H9 (cell line): ENCODE results near the gene LRCH4. TPM values are rescaled to one million over a fixed set of nuclear protein-coding genes. Genes with fewer than 3 reads are reported as not detected.

Experiments used
- DNase-seq: peaks from one replicate; pipeline ENCODE4 v3.0.0-alpha.2; 2017
- H2AFZ ChIP-seq: one replicate; pipeline ENCODE4 v1.6.1; 2013; ENCODE audit warnings: mild to moderate bottlenecking, low read length, control low read depth, moderate library complexity
- H2AK5ac ChIP-seq: 2 replicates; pipeline ENCODE4 v1.6.1; 2013; ENCODE audit warnings: low read length, control low read depth, mixed read lengths; ENCODE audit not compliant: insufficient read length
- H2BK120ac ChIP-seq: one replicate; pipeline ENCODE4 v1.6.1; 2013; ENCODE audit warnings: low read depth, mild to moderate bottlenecking, low read length, control low read depth, inconsistent platforms; ENCODE audit not compliant: poor library complexity, severe bottlenecking
- H2BK12ac ChIP-seq: 2 replicates; pipeline ENCODE4 v1.6.1; 2013; ENCODE audit warnings: low read length, control low read depth, mixed read lengths, low read depth; ENCODE audit not compliant: insufficient read length
- H2BK15ac ChIP-seq: 2 replicates; pipeline ENCODE4 v1.6.1; 2013; ENCODE audit warnings: low read depth, low read length, control low read depth
- H2BK20ac ChIP-seq: one replicate; pipeline ENCODE4 v1.6.1; 2013; ENCODE audit warnings: low read depth, mild to moderate bottlenecking, low read length, control low read depth, inconsistent platforms; ENCODE audit not compliant: poor library complexity, severe bottlenecking
- H2BK5ac ChIP-seq: 2 replicates; pipeline ENCODE4 v1.6.1; 2013; ENCODE audit warnings: low read length, control low read depth, mixed read lengths; ENCODE audit not compliant: insufficient read length
- H3K14ac ChIP-seq: 2 replicates; pipeline ENCODE4 v1.6.1; 2013; ENCODE audit warnings: low read length, control low read depth; ENCODE audit not compliant: insufficient read depth
- H3K18ac ChIP-seq: 2 replicates; pipeline ENCODE4 v1.6.1; 2013; ENCODE audit warnings: low read depth, mild to moderate bottlenecking, mixed read lengths, low read length, control low read depth; ENCODE audit not compliant: insufficient read length
- H3K23ac ChIP-seq: 2 replicates; pipeline ENCODE4 v1.6.1; 2013; ENCODE audit warnings: low read length, control low read depth, mixed read lengths, low read depth; ENCODE audit not compliant: insufficient read length
- H3K23me2 ChIP-seq: 2 replicates; pipeline ENCODE4 v1.6.1; 2013; ENCODE audit warnings: low read depth, mild to moderate bottlenecking, mixed read lengths, low read length, control low read depth; ENCODE audit not compliant: insufficient read length, poor library complexity, severe bottlenecking
- H3K27ac ChIP-seq: 2 replicates; pipeline ENCODE4 v1.5.1; 2013; ENCODE audit warnings: low read length, control low read depth, mixed read lengths, low read depth; ENCODE audit not compliant: insufficient read length
- H3K27me3 ChIP-seq: 2 replicates; pipeline ENCODE4 v1.6.1; 2013; ENCODE audit warnings: low read length, control low read depth, inconsistent platforms; ENCODE audit not compliant: insufficient read depth
- H3K4ac ChIP-seq: 2 replicates; pipeline ENCODE4 v1.6.1; 2013; ENCODE audit warnings: low read depth, mild to moderate bottlenecking, control low read depth, inconsistent platforms, low read length, moderate library complexity
- H3K4me1 ChIP-seq: 2 replicates; pipeline ENCODE4 v1.6.1; 2013; ENCODE audit warnings: low read length, control low read depth, inconsistent platforms; ENCODE audit not compliant: insufficient read depth
- H3K4me2 ChIP-seq: 2 replicates; pipeline ENCODE4 v1.6.1; 2013; ENCODE audit warnings: low read length, control low read depth, mixed read lengths; ENCODE audit not compliant: insufficient read length, insufficient read depth
- H3K56ac ChIP-seq: 2 replicates; pipeline ENCODE4 v1.6.1; 2013; ENCODE audit warnings: low read depth, mild to moderate bottlenecking, mixed read lengths, low read length, control low read depth; ENCODE audit not compliant: insufficient read length
- H3K79me1 ChIP-seq: 2 replicates; pipeline ENCODE4 v1.6.1; 2013; ENCODE audit warnings: low read depth, mild to moderate bottlenecking, moderate library complexity, low read length, control low read depth, inconsistent platforms; ENCODE audit not compliant: insufficient read depth, poor library complexity, severe bottlenecking
- H3K79me2 ChIP-seq: 2 replicates; pipeline ENCODE4 v1.6.1; 2013; ENCODE audit warnings: low read length, control low read depth, inconsistent platforms; ENCODE audit not compliant: insufficient read depth
- H3K9ac ChIP-seq: 2 replicates; pipeline ENCODE4 v1.6.1; 2013; ENCODE audit warnings: low read length, control low read depth, mixed read lengths; ENCODE audit not compliant: insufficient read length; ENCODE audit errors: extremely low read depth
- H3K9me3 ChIP-seq: one replicate; pipeline ENCODE4 v1.6.1; 2013; ENCODE audit warnings: low read depth, low read length, inconsistent platforms; ENCODE audit not compliant: control insufficient read depth
- H3T11ph ChIP-seq: one replicate; pipeline ENCODE4 v1.6.1; 2013; ENCODE audit warnings: mild to moderate bottlenecking, low read length, control low read depth, inconsistent platforms
- H4K20me1 ChIP-seq: one replicate; pipeline ENCODE4 v1.6.1; 2013; ENCODE audit not compliant: control insufficient read depth, insufficient read length, insufficient read depth
- H4K5ac ChIP-seq: 2 replicates; pipeline ENCODE4 v1.6.1; 2013; ENCODE audit warnings: low read depth, mild to moderate bottlenecking, mixed read lengths, low read length, control low read depth; ENCODE audit not compliant: insufficient read length
- H4K8ac ChIP-seq: replicated peaks from 2 replicates; pipeline ENCODE4 v1.6.1; 2013; ENCODE audit warnings: low read length, control low read depth, mixed read lengths, low read depth; ENCODE audit not compliant: insufficient read length
- H4K91ac ChIP-seq: 2 replicates; pipeline ENCODE4 v1.6.1; 2013; ENCODE audit warnings: low read depth, mild to moderate bottlenecking, moderate library complexity, mixed read lengths, low read length, control low read depth; ENCODE audit not compliant: insufficient read length
- H3K27ac Mint-ChIP-seq, 3 experiments: 2 replicates in 2 of 3; 3 replicates in 1 of 3; pipeline ENCODE4 v1.8.0; 2020 to 2021; ENCODE audit warnings: mixed read lengths in 3 of 3, mild to moderate bottlenecking in 1 of 3, moderate library complexity in 1 of 3
- H3K27me3 Mint-ChIP-seq: 2 replicates; pipeline ENCODE4 v1.8.0; 2021; ENCODE audit warnings: low read depth, mild to moderate bottlenecking, moderate library complexity, mixed read lengths
- H3K36me3 Mint-ChIP-seq, 3 experiments: 2 replicates in 2 of 3; 3 replicates in 1 of 3; pipeline ENCODE4 v1.8.0; 2020 to 2021; ENCODE audit warnings: low read depth in 3 of 3, mixed read lengths in 3 of 3; ENCODE audit not compliant: insufficient read depth in 1 of 3
- H3K4me1 Mint-ChIP-seq, 2 experiments: 2 replicates each; pipeline ENCODE4 v1.8.0; 2020; ENCODE audit warnings: mixed read lengths in 2 of 2
- H3K4me3 Mint-ChIP-seq, 2 experiments: 2 replicates in 1 of 2; 3 replicates in 1 of 2; pipeline ENCODE4 v1.8.0; 2020 to 2021; ENCODE audit warnings: mild to moderate bottlenecking in 2 of 2, mixed read lengths in 2 of 2, moderate library complexity in 1 of 2
- H3K9me3 Mint-ChIP-seq, 2 experiments: 2 replicates in 1 of 2; 3 replicates in 1 of 2; pipeline ENCODE4 v1.8.0; 2020; ENCODE audit warnings: mild to moderate bottlenecking in 2 of 2, mixed read lengths in 2 of 2, moderate library complexity in 1 of 2
- CTCF ChIP-seq: fragments of 200-600 bp; sonication (generic); conservative IDR thresholded peaks from 3 replicates; pipeline ENCODE4 v1.8.0; 2021; ENCODE audit warnings: antibody characterized with exemption, mild to moderate bottlenecking
- WGBS: extraction: QIAGEN DNeasy Blood & Tissue Kit; methylation state at CpG from one replicate; pipeline ENCODE4 v1.1.7; 2013; ENCODE audit warnings: missing lambda C conversion rate, low lambda C conversion rate, mixed read lengths; ENCODE audit not compliant: insufficient read length; ENCODE audit errors: extremely low coverage; 5-methylcytosine and 5-hydroxymethylcytosine counted together
- total RNA-seq: library from RNA; stranded (reverse); gene quantifications from 2 replicates; pipeline ENCODE4 v1.2.1, GENCODE V29; 2021

Gene LRCH4
- total RNA-seq, 1 experiment from 2014 or later: 39.1 TPM

GRCh38 chr7:100603726-100604027 lies 17.7 kb upstream of the LRCH4 start:
- peak overlapping the region; percentile 72 for H3K4me2 ChIP-seq

More at GRCh38 chr7:100603726-100604027, 17.7 kb upstream of the LRCH4 start:
- Histone ChIP-seq H4K20me1 (no peaks in the 10 kb centered on the region), H3T11ph (no peak overlapping the region), H3K14ac (peak overlapping the region; percentile 16; the same call in 1 of the 2 replicates), H2BK15ac (no peak overlapping the region), H3K23ac (no peak overlapping the region), H3K4me1 (peaks cover 4% of the 10 kb centered on the region; the same call in 1 of the 2 replicates), H2BK120ac (no peak overlapping the region), H3K27ac (no peak overlapping the region), H4K8ac (no peak overlapping the region), H2BK12ac (no peak overlapping the region), H3K27me3 (no peaks in the 10 kb centered on the region), H3K18ac (no peak overlapping the region), H3K9me3 (no peaks in the 10 kb centered on the region), H3K23me2 (peaks cover 35% of the 10 kb centered on the region), H3K56ac (no peak overlapping the region), H2AFZ (no peak overlapping the region), H4K91ac (no peak overlapping the region), H3K79me1 (no peaks in the 10 kb centered on the region), H3K9ac (peak overlapping the region; percentile 53), H3K79me2 (no peaks in the 10 kb centered on the region), H2AK5ac (no peak overlapping the region), H3K4ac (no peak overlapping the region), H2BK20ac (no peak overlapping the region), H4K5ac (no peak overlapping the region), H2BK5ac (no peak overlapping the region)
- no peak for TF ChIP-seq CTCF
- no CpG with 5 or more reads among the region's 10 CpGs for WGBS
- Mint-ChIP-seq H3K36me3 (peaks cover 0 to 27% (median 13%) of the 10 kb centered on the region in 3 experiments; a peak in 5 of 7 replicates), H3K4me3 (peak overlapping the region; percentile 73 to 89), H3K27ac (peak overlapping the region; percentile 84 to 95 (median 92); a peak in 6 of 7 replicates), H3K9me3 (no peaks in the 10 kb centered on the region), H3K4me1 (peaks cover 30 to 50% of the 10 kb centered on the region in 2 experiments), H3K27me3 (peaks cover 25% of the 10 kb centered on the region)
- no peak for DNase-seq
